Embryonic facial prominence (tissue), 1 donor: ENCODE results near the gene MGRN1.

Experiments used
- DNase-seq: peaks from one replicate; pipeline ENCODE4 v3.0.0-alpha.2; 2016; ENCODE audit errors: extremely low spot score

Gene MGRN1

GRCh38 chr16:4624015-4624826 is at the start of gene MGRN1:
MGRN1 (plus strand) TSS chr16:4624826; CDS start chr16:4624961, 135 bp downstream.
- DNase-seq: peak; percentile 95

- no peak for DNase-seq
Observed at GRCh38 chr16:4574919-4575705, 49.5 kb upstream of the MGRN1 start.

GRCh38 chr16:4576008-4576407 is 48.6 kb upstream of the MGRN1 start:
- DNase-seq: no peak

- DNase-seq: no peak
Observed at GRCh38 chr16:4578961-4579530, 45.6 kb upstream of the MGRN1 start.

- DNase-seq: no peak
Observed at GRCh38 chr16:4580250-4580649, 44.4 kb upstream of the MGRN1 start.

GRCh38 chr16:4583906-4584305 is 40.7 kb upstream of the MGRN1 start:
- no peak for DNase-seq

- no peak for DNase-seq
Observed at GRCh38 chr16:4586291-4586690, 38.3 kb upstream of the MGRN1 start.

- no peak for DNase-seq
Observed at GRCh38 chr16:4588386-4588785, 36.2 kb upstream of the MGRN1 start.

- no peak for DNase-seq
Observed at GRCh38 chr16:4588961-4589360, 35.7 kb upstream of the MGRN1 start.

GRCh38 chr16:4591191-4591590 is 33.4 kb upstream of the MGRN1 start:
- no peak for DNase-seq

- DNase-seq: no peak
Observed at GRCh38 chr16:4591706-4592470, 32.7 kb upstream of the MGRN1 start.

- no peak for DNase-seq
Observed at GRCh38 chr16:4593086-4593485, 31.5 kb upstream of the MGRN1 start.

GRCh38 chr16:4594433-4595410 is 29.9 kb upstream of the MGRN1 start:
- no peak for DNase-seq

GRCh38 chr16:4597174-4597573 is 27.5 kb upstream of the MGRN1 start:
- no peak for DNase-seq

GRCh38 chr16:4599037-4599436 is 25.6 kb upstream of the MGRN1 start:
- DNase-seq: no peak

GRCh38 chr16:4599545-4599944 is 25.1 kb upstream of the MGRN1 start:
- no peak for DNase-seq

GRCh38 chr16:4601036-4601863 is 23.4 kb upstream of the MGRN1 start:
- DNase-seq: no peak

GRCh38 chr16:4601864-4602186 is 22.8 kb upstream of the MGRN1 start:
- DNase-seq: no peak

GRCh38 chr16:4602331-4602730 is 22.3 kb upstream of the MGRN1 start:
- DNase-seq: no peak

- no peak for DNase-seq
Observed at GRCh38 chr16:4603624-4604170, 20.9 kb upstream of the MGRN1 start.
